Measurements from ENCODE around the gene RAVER1. TPM values are rescaled to one million over a fixed set of nuclear protein-coding genes. Genes with fewer than 3 reads are reported as not detected.
A peak's percentile ranks its signal among the peaks of the same experiment; 100 is the strongest.

RAVER1 gene
- total RNA-seq, 1 experiment from 2014 or later, result 55.6 TPM

- in situ Hi-C loops (cut with HindIII; ENCODE audit: low pct_unique_long_range_greater_than_20kb, low sequenced_read_pairs) (no loop called here), intact Hi-C loops (cut with micrococcal nuclease; ENCODE audit: unreplicated experiment) (no loop called here)
- POLR2A ChIA-PET, result interaction anchor here (1.8 kb wide), 1 partner anchor 16 kb away, joined by 8 read pairs; the partner anchor contains the start of gene ICAM1
- no peaks in the 10 kb centered on the region for H3K27me3 ChIP-seq (ENCODE audit: control insufficient read depth, insufficient read depth, low read length)
- CTCF ChIA-PET, result interaction anchor here (0.6 to 1.1 kb wide), 2 partner anchors 55 to 102 kb away, joined by 3 to 9 read pairs; no protein-coding TSS in a partner anchor
- peaks cover 17% of the 10 kb centered on the region; the same call in 1 of the 2 replicates for H3K4me1 ChIP-seq (ENCODE audit: control insufficient read depth, insufficient read depth, low read length)
- BruUV-seq (replicated peaks), result no TSS peak
- no peak for DNase-seq (ENCODE audit: low read depth, low spot score)
- TF ChIP-seq TCF7L2 (IDR thresholded peaks at IDR 0.05; ENCODE audit: low read depth, low read length) (no peak), POLR2AphosphoS5 (IDR thresholded peaks at IDR 0.05; ENCODE audit: low read depth, low read length) (0 out of 2 replicates have a peak, but pooled peaks have one; percentile 19), REST (IDR thresholded peaks at IDR 0.05; ENCODE audit: insufficient read depth in 1 of 2, low read depth in 2 of 2, low read length in 1 of 2) (0 out of 4 replicates have a peak, but pooled peaks of 1 of the 2 experiments have one; percentile 18)
- H3K9me3 ChIP-seq (ENCODE audit: control insufficient read depth, insufficient read depth, low read depth, low read length), result no peaks in the 10 kb centered on the region
- peak within 1 kb of the TSS; percentile 25 to 30 for H3K4me3 ChIP-seq (ENCODE audit: low read depth in 2 of 2, low read length in 2 of 2)
- no peaks in the 10 kb centered on the region for H3K36me3 ChIP-seq (ENCODE audit: control insufficient read depth, insufficient read depth, low read length)
- peak; percentile 32; the same call in 1 of the 2 replicates for ATAC-seq
- peak within 1 kb of the TSS; percentile 63 for H3K27ac ChIP-seq (ENCODE audit: low read length)
Measured at GRCh38 chr19:10286803-10287737, 46.3 kb downstream of the RAVER1 start, which contains the start of gene ICAM4. Gene ICAM4, plus strand, starts transcription at chr19:10286955. Its CDS starts 58 bp downstream, at chr19:10287013.

GRCh38 chr19:10285393-10285792 lies 47.9 kb downstream of the RAVER1 start:
- intact Hi-C loops (cut with micrococcal nuclease; ENCODE audit: unreplicated experiment), result no loop called here
- Histone ChIP-seq H3K27ac (ENCODE audit: low read length) (no peak overlapping the region), H3K4me1 (ENCODE audit: control insufficient read depth, insufficient read depth, low read length) (peaks cover 17% of the 10 kb centered on the region; the same call in 1 of the 2 replicates), H3K36me3 (ENCODE audit: control insufficient read depth, insufficient read depth, low read length) (0 out of 2 replicates have a peak, but pooled peaks cover under 1% of the 10 kb centered on the region), H3K9me3 (ENCODE audit: control insufficient read depth, insufficient read depth, low read depth, low read length) (no peaks in the 10 kb centered on the region), H3K27me3 (ENCODE audit: control insufficient read depth, insufficient read depth, low read length) (no peaks in the 10 kb centered on the region), H3K4me3 (ENCODE audit: low read depth in 2 of 2, low read length in 2 of 2) (no peak overlapping the region)
- TSS peak; percentile 81 for BruUV-seq (replicated peaks)
- ATAC-seq, result no peak
- ChIA-PET CTCF (no interaction called here), POLR2A (interaction anchor here (0.6 to 1.0 kb wide), 2 partner anchors 16 to 26 kb away, joined by 3 to 5 read pairs; no protein-coding TSS in a partner anchor)
- TF ChIP-seq SIN3A (IDR thresholded peaks at IDR 0.05; ENCODE audit: borderline replicate concordance, insufficient read depth, low read depth, low read length) (no peak), POLR2AphosphoS5 (IDR thresholded peaks at IDR 0.05; ENCODE audit: low read depth, low read length) (no peak), REST (IDR thresholded peaks at IDR 0.05; ENCODE audit: insufficient read depth in 1 of 2, low read depth in 2 of 2, low read length in 1 of 2) (no peak), CTCF (IDR thresholded peaks at IDR 0.05) (no peak), TCF7L2 (IDR thresholded peaks at IDR 0.05; ENCODE audit: low read depth, low read length) (no peak)
- no peak for DNase-seq (ENCODE audit: low read depth, low spot score)
- in situ Hi-C loops (cut with HindIII; ENCODE audit: low pct_unique_long_range_greater_than_20kb, low sequenced_read_pairs), result no loop called here

Data from Panc1 (cell line).